Endothelial cell of umbilical vein (primary cell): ENCODE data around the gene MYO5B. TPM values are rescaled to one million over a fixed set of nuclear protein-coding genes. Genes with fewer than 3 reads are reported as not detected.

Source experiments
- BruUV-seq: library from RNA; stranded (reverse); fragments of 400-500 nt; replicated peaks from 2 replicates; lab custom pipeline; 2021; lab: Mats Ljungman, UMichigan
- CTCF ChIA-PET: fragments of 300-600, 350-600 bp; sonication (Branson Sonifier 250); formaldehyde crosslinking; loops from one replicate; lab custom pipeline; 2021; ENCODE audit warnings: antibody characterized with exemption, inconsistent platforms; lab: Charles Lee
- POLR2A ChIA-PET: fragments of 300-600, 350-600 bp; sonication (Branson Sonifier 250); formaldehyde crosslinking; loops from one replicate; lab custom pipeline; 2021; ENCODE audit warnings: antibody characterized with exemption, inconsistent platforms; lab: Charles Lee
- DNase-seq: peaks from one replicate; pipeline ENCODE4 v3.0.0-alpha.2; 2011; ENCODE audit warnings: low read depth, low spot score
- FAIRE-seq: peaks from 2 replicates; lab custom pipeline; 2011; peaks lifted over from hg19 to GRCh38; lab: Jason Lieb, UNC
- H2AFZ ChIP-seq: 2 replicates; pipeline ENCODE4 v1.6.0; 2012; ENCODE audit warnings: low read depth, low read length, control low read depth, inconsistent platforms
- H3K27ac ChIP-seq: 2 replicates; pipeline ENCODE4 v1.5.1; 2011; ENCODE audit warnings: low read depth, mild to moderate bottlenecking, control low read depth, low read length, moderate library complexity; ENCODE audit not compliant: insufficient read depth
- H3K27me3 ChIP-seq, 2 experiments: 2 replicates each; pipeline versions ENCODE4 v1.6.0 to v1.6.1; 2011; ENCODE audit warnings: low read length in 2 of 2, mixed read lengths in 1 of 2; ENCODE audit not compliant: control insufficient read depth in 2 of 2, insufficient read depth in 2 of 2
- H3K36me3 ChIP-seq, 2 experiments: 2 replicates in 1 of 2; 3 replicates in 1 of 2; pipeline ENCODE4 v1.5.1; 2011; ENCODE audit warnings: low read length in 2 of 2, mild to moderate bottlenecking in 1 of 2, moderate library complexity in 1 of 2; ENCODE audit not compliant: control insufficient read depth in 2 of 2, insufficient read depth in 2 of 2; ENCODE audit errors: extremely low read depth in 1 of 2
- H3K4me1 ChIP-seq: 3 replicates; pipeline ENCODE4 v1.5.1; 2011; ENCODE audit warnings: mild to moderate bottlenecking, low read length; ENCODE audit not compliant: control insufficient read depth, insufficient read depth; ENCODE audit errors: extremely low read depth
- H3K4me2 ChIP-seq: 2 replicates; pipeline ENCODE4 v1.6.1; 2011; ENCODE audit warnings: low read length, control low read depth, mixed read lengths; ENCODE audit not compliant: insufficient read depth
- H3K4me3 ChIP-seq, 3 experiments: fragments of 200-600 bp in 1 of 3; sonication (generic), shearing (Covaris generic) in 1 of 3; replicated peaks in 1 of 3; 2 replicates each; pipeline ENCODE4 v1.5.1; 2011 to 2016; ENCODE audit warnings: control low read depth in 3 of 3, low read length in 3 of 3, mild to moderate bottlenecking in 2 of 3, inconsistent platforms in 1 of 3, low read depth in 1 of 3, moderate library complexity in 1 of 3; ENCODE audit not compliant: insufficient read depth in 1 of 3
- H3K79me2 ChIP-seq: 2 replicates; pipeline ENCODE4 v1.6.0; 2012; ENCODE audit warnings: low read length, inconsistent platforms; ENCODE audit not compliant: control insufficient read depth, insufficient read depth
- H3K9ac ChIP-seq: replicated peaks from 2 replicates; pipeline ENCODE3; 2011; ENCODE audit warnings: low read length, control low read depth; ENCODE audit not compliant: insufficient read depth; ENCODE audit errors: extremely low read depth
- H3K9me1 ChIP-seq: replicated peaks from 3 replicates; pipeline ENCODE4 v1.6.0; 2011; ENCODE audit warnings: mild to moderate bottlenecking, low read length; ENCODE audit not compliant: control insufficient read depth, insufficient read depth; ENCODE audit errors: extremely low read depth
- H3K9me3 ChIP-seq: replicated peaks from 2 replicates; pipeline ENCODE4 v1.5.1; 2012; ENCODE audit warnings: low read length, inconsistent platforms; ENCODE audit not compliant: control insufficient read depth, insufficient read depth
- H4K20me1 ChIP-seq: replicated peaks from 2 replicates; pipeline ENCODE3; 2011; ENCODE audit warnings: mild to moderate bottlenecking, low read length; ENCODE audit not compliant: control insufficient read depth, insufficient read depth; ENCODE audit errors: extremely low read depth
- EZH2 ChIP-seq: IDR thresholded peaks from 2 replicates; pipeline ENCODE4 v1.6.1; 2012; ENCODE audit warnings: borderline replicate concordance, low read depth, mild to moderate bottlenecking, moderate library complexity, low read length, inconsistent platforms; ENCODE audit not compliant: severe bottlenecking
- FOS ChIP-seq: IDR thresholded peaks from 2 replicates; pipeline ENCODE4 v1.6.1; 2011; ENCODE audit warnings: mild to moderate bottlenecking, low read length, moderate library complexity, borderline replicate concordance; ENCODE audit not compliant: insufficient read depth
- GATA2 ChIP-seq: IDR thresholded peaks from 2 replicates; pipeline ENCODE4 v1.7.0; 2011; ENCODE audit warnings: low read depth, mild to moderate bottlenecking, moderate library complexity, mixed read lengths, low read length; ENCODE audit not compliant: insufficient read length, insufficient read depth
- JUN ChIP-seq: IDR thresholded peaks from 2 replicates; pipeline ENCODE4 v1.6.1; 2011; ENCODE audit warnings: borderline replicate concordance, low read depth; ENCODE audit not compliant: insufficient read length, insufficient read depth
- MAX ChIP-seq: IDR thresholded peaks from 2 replicates; pipeline ENCODE4 v1.6.1; 2011; ENCODE audit not compliant: insufficient read depth, insufficient read length
- POLR2A ChIP-seq: IDR thresholded peaks from 2 replicates; pipeline ENCODE4 v1.6.1; 2012; ENCODE audit warnings: low read depth, mild to moderate bottlenecking, control low read depth, low read length
- POLR2AphosphoS5 ChIP-seq: IDR thresholded peaks from 2 replicates; pipeline ENCODE4 v1.6.1; 2012; ENCODE audit warnings: low read depth, mild to moderate bottlenecking, control low read depth, low read length, moderate library complexity; ENCODE audit not compliant: insufficient read depth
- dilution Hi-C: fragments of 300-500 bp; cut with MboI; formaldehyde crosslinking; loops from one replicate; pipeline ENCODE4 v1.15.0; 2019; ENCODE audit warnings: low sequenced_read_pairs; ENCODE audit not compliant: extremely low pct_ligation_motif_present
- intact Hi-C: fragments of 100-400 bp; cut with micrococcal nuclease; formaldehyde crosslinking; loops from one replicate; pipeline ENCODE4 v1.10.0; 2022
- polyA plus RNA-seq, 4 experiments: library from polyadenylated mRNA; depleted of rRNA in 3 of 4; stranded (reverse) in 3 of 4; unstranded in 1 of 4; fragments of >200 nt; gene quantifications; 2 replicates each; pipeline versions ENCODE4 v1.2.1 to v1.2.3, GENCODE V29; 2011 to 2012; ENCODE audit warnings: missing spikeins in 1 of 4
- total RNA-seq: library from RNA; stranded (reverse); gene quantifications from 2 replicates; pipeline ENCODE4 v1.2.3, GENCODE V29; 2021
- TF ChIP-seq, protein P1 (sequence below), 2 donors: IDR thresholded peaks; 1 replicate in 1 of 2; 2 replicates in 1 of 2; pipeline ENCODE4 v1.5.1; 2011; ENCODE audit warnings: low read length in 2 of 2, mild to moderate bottlenecking in 2 of 2, moderate library complexity in 2 of 2, control low read depth in 1 of 2, inconsistent platforms in 1 of 2, low read depth in 1 of 2; ENCODE audit not compliant: insufficient read depth in 1 of 2; ENCODE audit errors: extremely low read depth in 1 of 2

MYO5B gene
- total and polyA plus RNA-seq, 2 donors (not counting 3 experiments of a cell fraction or from before 2014, with no cell fraction given), result 0.54 to 1.1 TPM

- dilution Hi-C loops (no loop called here), intact Hi-C loops (no loop called here)
- Histone ChIP-seq H3K79me2 (no peaks in the 10 kb centered on the region), H3K9me1 (no peaks in the 10 kb centered on the region), H4K20me1 (no peaks in the 10 kb centered on the region), H3K9ac (no peak overlapping the region), H2AFZ (no peak overlapping the region), H3K9me3 (no peaks in the 10 kb centered on the region), H3K4me3 (no peak overlapping the region), H3K27me3 (no peaks in the 10 kb centered on the region), H3K4me1 (no peaks in the 10 kb centered on the region), H3K27ac (no peak overlapping the region), H3K4me2 (no peak overlapping the region), H3K36me3 (no peaks in the 10 kb centered on the region)
- ChIA-PET POLR2A (no interaction called here), CTCF (no interaction called here)
- TF ChIP-seq, protein P1, sequence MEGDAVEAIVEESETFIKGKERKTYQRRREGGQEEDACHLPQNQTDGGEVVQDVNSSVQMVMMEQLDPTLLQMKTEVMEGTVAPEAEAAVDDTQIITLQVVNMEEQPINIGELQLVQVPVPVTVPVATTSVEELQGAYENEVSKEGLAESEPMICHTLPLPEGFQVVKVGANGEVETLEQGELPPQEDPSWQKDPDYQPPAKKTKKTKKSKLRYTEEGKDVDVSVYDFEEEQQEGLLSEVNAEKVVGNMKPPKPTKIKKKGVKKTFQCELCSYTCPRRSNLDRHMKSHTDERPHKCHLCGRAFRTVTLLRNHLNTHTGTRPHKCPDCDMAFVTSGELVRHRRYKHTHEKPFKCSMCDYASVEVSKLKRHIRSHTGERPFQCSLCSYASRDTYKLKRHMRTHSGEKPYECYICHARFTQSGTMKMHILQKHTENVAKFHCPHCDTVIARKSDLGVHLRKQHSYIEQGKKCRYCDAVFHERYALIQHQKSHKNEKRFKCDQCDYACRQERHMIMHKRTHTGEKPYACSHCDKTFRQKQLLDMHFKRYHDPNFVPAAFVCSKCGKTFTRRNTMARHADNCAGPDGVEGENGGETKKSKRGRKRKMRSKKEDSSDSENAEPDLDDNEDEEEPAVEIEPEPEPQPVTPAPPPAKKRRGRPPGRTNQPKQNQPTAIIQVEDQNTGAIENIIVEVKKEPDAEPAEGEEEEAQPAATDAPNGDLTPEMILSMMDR (IDR thresholded peaks at IDR 0.05; ENCODE audit: extremely low read depth in 1 of 2, insufficient read depth in 1 of 2, low read depth in 1 of 2, low read length in 2 of 2), result no peak
- TF ChIP-seq EZH2 (no peak), FOS (no peak), POLR2AphosphoS5 (no peak), POLR2A (no peak), MAX (no peak), JUN (no peak), GATA2 (no peak)
- BruUV-seq, result no TSS peak
- FAIRE-seq (no peak), DNase-seq (no peak)
Measured at GRCh38 chr18:50079571-50080295, 115.2 kb downstream of the MYO5B start.
